A673 (cell line): ENCODE results near the gene LHFPL2.

ENCODE experiments used
- EZH2 ChIP-seq: fragments of 200-600 bp; sonication (generic); IDR thresholded peaks from 2 replicates; pipeline ENCODE4 v1.6.1; 2017; ENCODE audit warnings: borderline replicate concordance, low read depth, mild to moderate bottlenecking, mixed read lengths, antibody characterized with exemption, low read length; ENCODE audit not compliant: poor library complexity, severe bottlenecking
- TF ChIP-seq, protein P1 (sequence below): fragments of 300-800, 200-600 bp; sonication (generic); conservative IDR thresholded peaks from 2 replicates; pipeline ENCODE4 v1.5.1; 2017; ENCODE audit warnings: low read depth, mild to moderate bottlenecking, antibody characterized with exemption, low read length, moderate library complexity, mixed read lengths

- TF ChIP-seq, protein P1, sequence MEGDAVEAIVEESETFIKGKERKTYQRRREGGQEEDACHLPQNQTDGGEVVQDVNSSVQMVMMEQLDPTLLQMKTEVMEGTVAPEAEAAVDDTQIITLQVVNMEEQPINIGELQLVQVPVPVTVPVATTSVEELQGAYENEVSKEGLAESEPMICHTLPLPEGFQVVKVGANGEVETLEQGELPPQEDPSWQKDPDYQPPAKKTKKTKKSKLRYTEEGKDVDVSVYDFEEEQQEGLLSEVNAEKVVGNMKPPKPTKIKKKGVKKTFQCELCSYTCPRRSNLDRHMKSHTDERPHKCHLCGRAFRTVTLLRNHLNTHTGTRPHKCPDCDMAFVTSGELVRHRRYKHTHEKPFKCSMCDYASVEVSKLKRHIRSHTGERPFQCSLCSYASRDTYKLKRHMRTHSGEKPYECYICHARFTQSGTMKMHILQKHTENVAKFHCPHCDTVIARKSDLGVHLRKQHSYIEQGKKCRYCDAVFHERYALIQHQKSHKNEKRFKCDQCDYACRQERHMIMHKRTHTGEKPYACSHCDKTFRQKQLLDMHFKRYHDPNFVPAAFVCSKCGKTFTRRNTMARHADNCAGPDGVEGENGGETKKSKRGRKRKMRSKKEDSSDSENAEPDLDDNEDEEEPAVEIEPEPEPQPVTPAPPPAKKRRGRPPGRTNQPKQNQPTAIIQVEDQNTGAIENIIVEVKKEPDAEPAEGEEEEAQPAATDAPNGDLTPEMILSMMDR, result no peak
- no peak for TF ChIP-seq EZH2
Observed at GRCh38 chr5:78554670-78555069, 93.9 kb downstream of the LHFPL2 start.
